ENCODE data around the gene CHTOP.
A peak's percentile ranks its signal among the peaks of the same experiment; 100 is the strongest.

Gene CHTOP

GRCh38 chr1:153648000-153648643 is 14.3 kb downstream of the CHTOP start:
- no peak overlapping the region for H3K4me3 Mint-ChIP-seq
- no peak overlapping the region for H3K27ac Mint-ChIP-seq
- peaks cover 49% of the 10 kb centered on the region for H3K36me3 Mint-ChIP-seq
- DNase-seq: no peak
- H3K4me1 Mint-ChIP-seq: peaks cover 69% of the 10 kb centered on the region
- CTCF ChIA-PET: interaction anchor here (1.0 kb wide), 1 partner anchor 153 kb away, joined by 3 read pairs; no protein-coding TSS in a partner anchor
- H3K9me3 Mint-ChIP-seq: no peaks in the 10 kb centered on the region
- no peaks in the 10 kb centered on the region for H3K27me3 Mint-ChIP-seq

GRCh38 chr1:153649137-153649862 is 15.4 kb downstream of the CHTOP start:
- Mint-ChIP-seq H3K4me3 (peak overlapping the region; percentile 9), H3K27ac (peak overlapping the region; percentile 89), H3K4me1 (peaks cover 57% of the 10 kb centered on the region), H3K9me3 (no peaks in the 10 kb centered on the region), H3K36me3 (peaks cover 37% of the 10 kb centered on the region), H3K27me3 (no peaks in the 10 kb centered on the region)
- peak; percentile 58 for DNase-seq
- CTCF ChIA-PET: interaction anchor here (0.8 to 1.4 kb wide), 3 partner anchors 86 to 154 kb away, joined by 3 to 5 read pairs (median 3); no protein-coding TSS in a partner anchor

GRCh38 chr1:153649863-153650235 is 16.0 kb downstream of the CHTOP start:
- no peaks in the 10 kb centered on the region for H3K27me3 Mint-ChIP-seq
- H3K4me1 Mint-ChIP-seq: peaks cover 52% of the 10 kb centered on the region
- H3K4me3 Mint-ChIP-seq: no peak overlapping the region
- H3K9me3 Mint-ChIP-seq: no peaks in the 10 kb centered on the region
- peaks cover 33% of the 10 kb centered on the region for H3K36me3 Mint-ChIP-seq
- CTCF ChIA-PET: interaction anchor here (0.8 to 1.4 kb wide), 2 partner anchors 86 to 118 kb away, joined by 3 to 5 read pairs; no protein-coding TSS in a partner anchor
- peak overlapping the region; percentile 89 for H3K27ac Mint-ChIP-seq
- no peak for DNase-seq

- DNase-seq: no peak
- H3K4me3 Mint-ChIP-seq: no peak overlapping the region
- peaks cover 15% of the 10 kb centered on the region for H3K36me3 Mint-ChIP-seq
- CTCF ChIA-PET: no interaction called here
- H3K27ac Mint-ChIP-seq: no peak overlapping the region
- H3K9me3 Mint-ChIP-seq: no peaks in the 10 kb centered on the region
- H3K27me3 Mint-ChIP-seq: no peaks in the 10 kb centered on the region
- H3K4me1 Mint-ChIP-seq: peaks cover 35% of the 10 kb centered on the region
Observed at GRCh38 chr1:153651771-153652170, 17.9 kb downstream of the CHTOP start.

GRCh38 chr1:153652805-153653500 is 19.1 kb downstream of the CHTOP start:
- CTCF ChIA-PET: no interaction called here
- no peak for DNase-seq
- Mint-ChIP-seq H3K4me1 (peaks cover 28% of the 10 kb centered on the region), H3K4me3 (no peak overlapping the region), H3K27me3 (no peaks in the 10 kb centered on the region), H3K36me3 (peaks cover 6% of the 10 kb centered on the region), H3K27ac (no peak overlapping the region), H3K9me3 (no peaks in the 10 kb centered on the region)

- Mint-ChIP-seq H3K36me3 (peaks cover 5% of the 10 kb centered on the region), H3K4me3 (no peak overlapping the region), H3K27me3 (no peaks in the 10 kb centered on the region), H3K27ac (no peak overlapping the region), H3K4me1 (peaks cover 18% of the 10 kb centered on the region), H3K9me3 (no peaks in the 10 kb centered on the region)
- CTCF ChIA-PET: interaction anchor here (1.0 kb wide), 1 partner anchor 83 kb away, joined by 3 read pairs; no protein-coding TSS in a partner anchor
- DNase-seq: no peak
Observed at GRCh38 chr1:153655333-153655732, 21.5 kb downstream of the CHTOP start.

GRCh38 chr1:153658400-153659174 is 24.7 kb downstream of the CHTOP start, which contains the start of gene SNAPIN:
TSS of gene SNAPIN (plus strand) at chr1:153658703. CDS start at chr1:153658744, 41 bp downstream.
- peak; percentile 95 for DNase-seq
- Mint-ChIP-seq H3K27ac (peak within 1 kb of the TSS; percentile 91), H3K4me3 (peak within 1 kb of the TSS; percentile 97), H3K4me1 (peaks cover 21% of the 10 kb centered on the region), H3K36me3 (peaks cover 28% of the 10 kb centered on the region), H3K27me3 (no peaks in the 10 kb centered on the region), H3K9me3 (no peaks in the 10 kb centered on the region)
- CTCF ChIA-PET: interaction anchor here (0.9 to 2.2 kb wide), 2 partner anchors 148 to 306 kb away, joined by 3 to 9 read pairs; no protein-coding TSS in a partner anchor

GRCh38 chr1:153659175-153659534 is 25.3 kb downstream of the CHTOP start:
- CTCF ChIA-PET: interaction anchor here (0.9 to 2.2 kb wide), 2 partner anchors 148 to 307 kb away, joined by 3 to 9 read pairs; no protein-coding TSS in a partner anchor
- Mint-ChIP-seq H3K27ac (peak overlapping the region; percentile 91), H3K27me3 (no peaks in the 10 kb centered on the region), H3K9me3 (no peaks in the 10 kb centered on the region), H3K36me3 (peaks cover 32% of the 10 kb centered on the region), H3K4me3 (peak overlapping the region; percentile 97), H3K4me1 (peaks cover 21% of the 10 kb centered on the region)
- DNase-seq: no peak

- H3K9me3 Mint-ChIP-seq: no peaks in the 10 kb centered on the region
- no peaks in the 10 kb centered on the region for H3K27me3 Mint-ChIP-seq
- peaks cover 21% of the 10 kb centered on the region for H3K4me1 Mint-ChIP-seq
- DNase-seq: no peak
- peaks cover 34% of the 10 kb centered on the region for H3K36me3 Mint-ChIP-seq
- CTCF ChIA-PET: interaction anchor here (0.6 to 2.2 kb wide), 4 partner anchors 16 to 307 kb away, joined by 3 to 9 read pairs (median 3); no protein-coding TSS in a partner anchor
- peak overlapping the region; percentile 97 for H3K4me3 Mint-ChIP-seq
- peak overlapping the region; percentile 42 for H3K27ac Mint-ChIP-seq
Observed at GRCh38 chr1:153659656-153660055, 25.8 kb downstream of the CHTOP start.

GRCh38 chr1:153661111-153661708 is 27.3 kb downstream of the CHTOP start:
- CTCF ChIA-PET: interaction anchor here (1.1 to 1.2 kb wide), 2 partner anchors 128 to 325 kb away, joined by 3 to 4 read pairs; partner anchors contain the start of gene RAB13
- Mint-ChIP-seq H3K4me1 (peaks cover 20% of the 10 kb centered on the region), H3K9me3 (no peaks in the 10 kb centered on the region), H3K4me3 (no peak overlapping the region), H3K27ac (no peak overlapping the region), H3K27me3 (no peaks in the 10 kb centered on the region), H3K36me3 (peaks cover 49% of the 10 kb centered on the region)
- no peak for DNase-seq

- peaks cover 59% of the 10 kb centered on the region for H3K36me3 Mint-ChIP-seq
- no peak for DNase-seq
Observed at GRCh38 chr1:153662269-153662668, 28.4 kb downstream of the CHTOP start.

GRCh38 chr1:153663211-153663610 is 29.3 kb downstream of the CHTOP start:
- H3K36me3 Mint-ChIP-seq: peaks cover 69% of the 10 kb centered on the region
- DNase-seq: no peak
- CTCF ChIA-PET: no interaction called here

More at GRCh38 chr1:153662269-153662668, 28.4 kb downstream of the CHTOP start:
- Mint-ChIP-seq H3K4me3 (no peak overlapping the region), H3K4me1 (peaks cover 20% of the 10 kb centered on the region), H3K27ac (no peak overlapping the region), H3K9me3 (no peaks in the 10 kb centered on the region), H3K27me3 (no peaks in the 10 kb centered on the region)
- CTCF ChIA-PET: interaction anchor here (1.1 kb wide), 1 partner anchor 324 kb away, joined by 3 read pairs; the partner anchor contains the start of gene RAB13

GRCh38 chr1:153667439-153667838 is 33.6 kb downstream of the CHTOP start:
- CTCF ChIA-PET: interaction anchor here (0.8 to 2.2 kb wide), 4 partner anchors 10 to 230 kb away, joined by 3 to 6 read pairs (median 4); no protein-coding TSS in a partner anchor
- Mint-ChIP-seq H3K27ac (no peak overlapping the region), H3K27me3 (no peaks in the 10 kb centered on the region), H3K9me3 (no peaks in the 10 kb centered on the region), H3K36me3 (peaks cover 72% of the 10 kb centered on the region), H3K4me1 (peaks cover 35% of the 10 kb centered on the region), H3K4me3 (no peak overlapping the region)
- DNase-seq: no peak

More at GRCh38 chr1:153663211-153663610, 29.3 kb downstream of the CHTOP start:
- Mint-ChIP-seq H3K27me3 (no peaks in the 10 kb centered on the region), H3K4me3 (no peak overlapping the region), H3K27ac (no peak overlapping the region), H3K4me1 (peaks cover 27% of the 10 kb centered on the region), H3K9me3 (no peaks in the 10 kb centered on the region)
